ENCODE measurements around the gene CLEC16A. TPM values are rescaled to one million over a fixed set of nuclear protein-coding genes. Genes with fewer than 3 reads are reported as not detected.

Gene CLEC16A
- polyA plus RNA-seq, 3 donors, result 3.4 to 12.0 (median 5.8) TPM

DNA sequence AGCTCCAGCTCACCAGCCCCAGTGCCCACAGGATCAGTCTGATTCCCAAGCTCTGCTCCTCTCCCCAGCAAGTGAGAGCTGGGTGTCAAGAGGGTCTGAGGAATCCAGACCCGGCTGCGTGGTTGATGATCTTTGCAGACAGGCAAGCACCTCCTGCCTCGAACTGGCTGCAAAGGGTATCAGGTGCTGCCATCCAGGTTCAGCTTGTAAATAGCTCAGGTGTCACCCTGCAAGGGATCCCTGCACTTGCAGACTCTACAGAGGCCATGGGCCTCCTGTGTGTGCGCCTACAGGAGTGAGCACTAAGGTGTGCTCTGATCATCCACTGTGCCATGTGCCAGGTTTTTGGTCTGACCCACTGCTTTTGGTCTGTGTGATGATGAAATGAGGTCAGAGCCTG, 18.3 kb upstream of the CLEC16A start:
- Mint-ChIP-seq H3K9me3 (peaks cover 0 to 3% (median 0%) of the 10 kb centered on the region in 7 donors), H3K4me3 (no peak overlapping the region), H3K27ac (peak overlapping the region in 1 of 7 donors; percentile 11), H3K27me3 (ENCODE audit: low read depth in 3 of 3) (peaks cover 0 to 3% (median 0%) of the 10 kb centered on the region in 3 donors), H3K36me3 (peaks cover 62 to 82% of the 10 kb centered on the region in 2 donors), H3K4me1 (peaks cover 28% of the 10 kb centered on the region)
- Histone ChIP-seq H3K27me3 (ENCODE audit: control insufficient read depth in 2 of 2, insufficient read depth in 2 of 2, low read length in 2 of 2) (no peaks in the 10 kb centered on the region), H3K4me2 (replicated peaks; ENCODE audit: extremely low read depth, low read length, poor library complexity, severe bottlenecking) (no peak overlapping the region), H3K79me2 (ENCODE audit: insufficient read depth, low read length) (no peaks in the 10 kb centered on the region), H3K27ac (ENCODE audit: low read depth in 1 of 2, low read length in 2 of 2) (peak overlapping the region in 1 of 2 donors; percentile 12), H3K36me3 (replicated peaks in 1 of 2; ENCODE audit: control insufficient read depth in 1 of 2, insufficient read depth in 2 of 2, low read length in 2 of 2) (peaks cover 66 to 81% of the 10 kb centered on the region in 2 donors), H2AFZ (ENCODE audit: insufficient read depth, low read depth, low read length, poor library complexity, severe bottlenecking) (no peak overlapping the region), H4K20me1 (ENCODE audit: insufficient read depth, low read length) (peaks cover 100% of the 10 kb centered on the region), H3K9ac (ENCODE audit: insufficient read depth, low read length, poor library complexity, severe bottlenecking) (no peak overlapping the region), H3K4me1 (ENCODE audit: control insufficient read depth in 1 of 2, insufficient read depth in 2 of 2, low read length in 2 of 2) (peaks cover 11 to 12% of the 10 kb centered on the region in 2 donors), H3K4me3 (replicated peaks in 1 of 3; ENCODE audit: low read depth in 2 of 3, low read length in 3 of 3) (no peak overlapping the region), H3K9me3 (replicated peaks in 1 of 2; ENCODE audit: control insufficient read depth in 1 of 2, insufficient read depth in 1 of 2, low read length in 2 of 2) (no peaks in the 10 kb centered on the region)
- TF ChIP-seq, protein P1, sequence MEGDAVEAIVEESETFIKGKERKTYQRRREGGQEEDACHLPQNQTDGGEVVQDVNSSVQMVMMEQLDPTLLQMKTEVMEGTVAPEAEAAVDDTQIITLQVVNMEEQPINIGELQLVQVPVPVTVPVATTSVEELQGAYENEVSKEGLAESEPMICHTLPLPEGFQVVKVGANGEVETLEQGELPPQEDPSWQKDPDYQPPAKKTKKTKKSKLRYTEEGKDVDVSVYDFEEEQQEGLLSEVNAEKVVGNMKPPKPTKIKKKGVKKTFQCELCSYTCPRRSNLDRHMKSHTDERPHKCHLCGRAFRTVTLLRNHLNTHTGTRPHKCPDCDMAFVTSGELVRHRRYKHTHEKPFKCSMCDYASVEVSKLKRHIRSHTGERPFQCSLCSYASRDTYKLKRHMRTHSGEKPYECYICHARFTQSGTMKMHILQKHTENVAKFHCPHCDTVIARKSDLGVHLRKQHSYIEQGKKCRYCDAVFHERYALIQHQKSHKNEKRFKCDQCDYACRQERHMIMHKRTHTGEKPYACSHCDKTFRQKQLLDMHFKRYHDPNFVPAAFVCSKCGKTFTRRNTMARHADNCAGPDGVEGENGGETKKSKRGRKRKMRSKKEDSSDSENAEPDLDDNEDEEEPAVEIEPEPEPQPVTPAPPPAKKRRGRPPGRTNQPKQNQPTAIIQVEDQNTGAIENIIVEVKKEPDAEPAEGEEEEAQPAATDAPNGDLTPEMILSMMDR (IDR thresholded peaks at IDR 0.05), result no peak
- intact Hi-C loops (cut with micrococcal nuclease), result no loop called here
- DNase-seq, result no peak
- WGBS (ENCODE audit: insufficient coverage), result 97% methylated on average over 4 of the region's 4 CpGs

DNA sequence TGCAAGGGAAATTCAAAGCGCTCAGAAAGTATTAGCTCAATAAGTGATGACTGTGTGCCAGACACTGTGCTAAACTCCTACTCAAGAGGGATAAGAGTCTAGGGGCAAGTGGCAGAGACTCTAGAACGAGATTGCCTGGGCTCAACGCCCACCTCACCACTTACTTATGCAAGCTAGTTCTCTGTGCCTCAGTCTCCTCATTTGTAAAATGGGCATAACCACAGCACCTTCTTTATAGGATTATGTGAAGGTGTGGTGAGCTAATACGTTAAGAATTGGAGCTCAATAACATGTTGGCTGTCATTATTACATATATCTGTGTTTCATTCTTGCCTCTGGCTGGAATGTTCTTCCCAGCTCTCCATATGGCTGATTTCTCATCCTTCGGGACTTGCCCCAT, 17.5 kb upstream of the CLEC16A start:
- no CpG with 5 or more reads among the region's 5 CpGs for WGBS (ENCODE audit: insufficient coverage)
- peaks cover 58 to 73% of the 10 kb centered on the region in 2 donors for H3K36me3 ChIP-seq (replicated peaks in 1 of 2; ENCODE audit: control insufficient read depth in 1 of 2, insufficient read depth in 2 of 2, low read length in 2 of 2)

More for the DNA sequence above, 17.5 kb upstream of the CLEC16A start:
- H3K27me3 Mint-ChIP-seq (ENCODE audit: low read depth in 3 of 3), result peaks cover 0 to 3% (median 0%) of the 10 kb centered on the region in 3 donors
- H3K4me2 ChIP-seq (replicated peaks; ENCODE audit: extremely low read depth, low read length, poor library complexity, severe bottlenecking), result no peak overlapping the region
- intact Hi-C loops (cut with micrococcal nuclease), result no loop called here
- no peak overlapping the region for H3K4me3 ChIP-seq (replicated peaks in 1 of 3; ENCODE audit: low read depth in 2 of 3, low read length in 3 of 3)
- peaks cover 6 to 8% of the 10 kb centered on the region in 2 donors for H3K4me1 ChIP-seq (ENCODE audit: control insufficient read depth in 1 of 2, insufficient read depth in 2 of 2, low read length in 2 of 2)
- peaks cover 0 to 3% (median 0%) of the 10 kb centered on the region in 7 donors for H3K9me3 Mint-ChIP-seq
- H3K9ac ChIP-seq (ENCODE audit: insufficient read depth, low read length, poor library complexity, severe bottlenecking), result no peak overlapping the region
- H2AFZ ChIP-seq (ENCODE audit: insufficient read depth, low read depth, low read length, poor library complexity, severe bottlenecking), result no peak overlapping the region
- TF ChIP-seq, protein P1 (IDR thresholded peaks at IDR 0.05), result no peak
- H3K27ac ChIP-seq (ENCODE audit: low read depth in 1 of 2, low read length in 2 of 2), result no peak overlapping the region
- H3K4me1 Mint-ChIP-seq, result peaks cover 24% of the 10 kb centered on the region
- H3K9me3 ChIP-seq (replicated peaks in 1 of 2; ENCODE audit: control insufficient read depth in 1 of 2, insufficient read depth in 1 of 2, low read length in 2 of 2), result no peaks in the 10 kb centered on the region
- DNase-seq, result no peak
- no peak overlapping the region for H3K27ac Mint-ChIP-seq
- no peaks in the 10 kb centered on the region for H3K79me2 ChIP-seq (ENCODE audit: insufficient read depth, low read length)
- peaks cover 100% of the 10 kb centered on the region for H4K20me1 ChIP-seq (ENCODE audit: insufficient read depth, low read length)
- H3K27me3 ChIP-seq (ENCODE audit: control insufficient read depth in 2 of 2, insufficient read depth in 2 of 2, low read length in 2 of 2), result no peaks in the 10 kb centered on the region
- H3K4me3 Mint-ChIP-seq, result no peak overlapping the region
- peaks cover 56 to 74% of the 10 kb centered on the region in 2 donors for H3K36me3 Mint-ChIP-seq

Measured in CD14-positive monocyte (primary cell).